Left ventricle myocardium superior (tissue), 1 donor: Measurements from ENCODE around the gene FAT2. TPM values are rescaled to one million over a fixed set of nuclear protein-coding genes. Genes with fewer than 3 reads are reported as not detected.
A peak's percentile ranks its signal among the peaks of the same experiment; 100 is the strongest.

Source experiments
- ATAC-seq: fragments of 200-7000 bp; cut with Tn5 transposase; one replicate; pipeline ENCODE4 v1.9.1; 2020; ENCODE audit warnings: mild to moderate bottlenecking, moderate library complexity
- DNase-seq: peaks from one replicate; pipeline ENCODE4 v3.0.0-alpha.2; 2020
- intact Hi-C: fragments of 100-400 bp; cut with micrococcal nuclease; formaldehyde crosslinking; loops from one replicate; pipeline ENCODE4 v1.11.0; 2022
- total RNA-seq: library from RNA; stranded (reverse); fragmentation: NEBNext Ultra II Directional; extraction: Animal tissue kit (Norgen Biotek cat#: 25700); gene quantifications from one replicate; pipeline ENCODE4 v1.2.1, GENCODE V29; 2021
- donor health status: DM: no; HTN: yes; CAD: no; lungs with severe emphysema.

Gene FAT2
- total RNA-seq, 1 donor from 2014 or later: not detected

GRCh38 chr5:151617841-151618710 is 26.9 kb upstream of the FAT2 start:
- DNase-seq (no peak), ATAC-seq (no peak)
- intact Hi-C loops: no loop called here

DNA sequence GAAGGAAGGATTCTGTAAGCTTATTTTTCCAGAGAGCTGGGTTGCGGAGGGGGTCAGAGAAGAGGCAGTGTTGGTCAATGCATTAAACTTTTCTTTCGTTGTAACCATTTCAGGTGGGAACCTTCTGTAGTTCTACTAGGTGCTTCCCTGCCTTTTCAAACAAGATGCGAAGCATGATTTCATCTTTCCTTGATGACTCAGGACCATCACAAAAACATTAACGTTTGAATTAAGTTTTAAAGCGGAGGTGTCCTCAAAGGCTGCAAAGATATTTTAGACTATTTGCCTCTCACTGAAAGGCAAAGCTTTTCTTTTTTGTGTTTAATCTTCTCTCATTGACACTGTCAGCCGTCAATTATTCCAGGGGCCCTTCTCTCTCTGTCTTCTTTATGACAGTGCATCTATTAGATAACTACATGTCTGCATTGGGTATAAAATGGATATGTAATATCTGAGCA is 26.3 kb upstream of the FAT2 start:
- intact Hi-C loops: no loop called here
- no peak for DNase-seq
- ATAC-seq: no peak

DNA sequence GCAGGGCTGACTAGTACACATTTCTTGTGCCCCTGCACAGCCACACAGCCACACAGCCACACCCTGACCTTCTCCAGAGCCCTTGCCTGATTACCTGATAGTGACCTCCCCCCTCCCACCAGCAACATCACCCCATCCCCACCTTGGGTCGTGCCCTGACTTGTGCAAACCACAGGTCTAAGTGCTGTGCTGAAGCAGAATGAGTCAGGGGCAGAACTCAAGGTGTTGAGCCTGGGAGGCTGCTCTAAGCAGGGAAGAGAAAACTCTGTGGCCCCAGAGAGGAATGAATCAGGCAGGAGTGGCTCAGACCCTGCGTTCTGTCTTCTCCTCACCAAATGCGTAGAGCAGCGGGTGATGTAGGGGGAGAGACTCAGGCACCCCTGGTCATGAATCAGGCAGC is 24.3 kb upstream of the FAT2 start:
- DNase-seq (no peak), ATAC-seq (no peak)
- intact Hi-C loops: no loop called here

DNA sequence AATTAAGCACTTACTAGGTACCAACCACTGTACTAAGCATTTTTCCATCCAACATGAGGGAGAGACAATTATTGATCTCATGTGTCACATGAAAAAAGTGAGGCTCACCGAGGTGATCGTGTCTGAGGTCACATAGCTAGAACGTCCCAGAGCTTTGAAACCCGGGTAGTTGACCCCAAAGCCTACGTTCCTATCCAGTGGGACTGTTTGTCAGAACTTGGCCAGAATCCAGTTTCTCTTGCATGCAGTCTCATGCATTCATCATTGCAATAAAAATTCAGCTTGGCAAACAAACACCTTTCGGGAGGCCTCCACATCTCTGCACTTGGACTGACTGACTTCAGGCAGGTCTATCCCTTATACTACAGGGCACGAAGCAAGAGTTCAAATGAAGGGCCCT is 23.4 kb upstream of the FAT2 start:
- DNase-seq: no peak
- ATAC-seq: no peak
- intact Hi-C loops: no loop called here

DNA sequence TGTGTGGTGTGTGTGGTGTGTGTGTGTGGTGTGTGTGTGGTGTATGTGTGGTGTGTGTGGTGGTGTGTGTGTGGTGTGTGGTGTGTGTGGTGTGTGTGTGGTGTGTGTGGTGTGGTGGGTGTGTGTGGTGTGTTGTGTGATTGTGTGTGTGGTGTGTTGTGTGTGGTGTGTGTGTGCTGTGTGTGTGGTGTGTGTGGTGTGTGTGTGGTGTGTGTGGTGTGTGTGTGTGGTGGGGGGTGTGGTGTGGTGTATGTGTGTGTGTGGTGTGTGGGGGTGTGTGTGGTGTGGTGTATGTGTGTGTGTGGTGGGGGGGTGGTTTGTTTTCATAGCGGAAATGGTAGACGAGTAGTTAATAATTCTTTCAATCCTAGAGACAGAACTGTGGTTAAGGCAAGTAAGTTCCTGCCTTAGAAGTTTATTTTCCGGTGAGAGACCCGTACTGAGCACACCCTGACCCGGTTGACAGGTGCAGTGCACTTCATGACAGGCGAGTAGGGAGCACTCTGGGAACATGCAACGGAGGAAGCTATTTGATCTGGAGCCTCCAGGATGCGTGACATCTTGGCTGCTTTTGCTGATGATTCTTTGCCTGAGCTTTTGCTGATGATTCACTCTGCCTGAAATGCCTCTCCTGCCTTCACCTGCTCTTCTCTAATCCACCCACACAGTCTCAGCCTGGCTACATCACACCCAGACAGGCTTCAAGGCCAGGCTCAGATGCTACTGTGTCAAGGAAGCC is 21.7 kb upstream of the FAT2 start:
- ATAC-seq: no peak
- no peak for DNase-seq
- intact Hi-C loops: no loop called here

DNA sequence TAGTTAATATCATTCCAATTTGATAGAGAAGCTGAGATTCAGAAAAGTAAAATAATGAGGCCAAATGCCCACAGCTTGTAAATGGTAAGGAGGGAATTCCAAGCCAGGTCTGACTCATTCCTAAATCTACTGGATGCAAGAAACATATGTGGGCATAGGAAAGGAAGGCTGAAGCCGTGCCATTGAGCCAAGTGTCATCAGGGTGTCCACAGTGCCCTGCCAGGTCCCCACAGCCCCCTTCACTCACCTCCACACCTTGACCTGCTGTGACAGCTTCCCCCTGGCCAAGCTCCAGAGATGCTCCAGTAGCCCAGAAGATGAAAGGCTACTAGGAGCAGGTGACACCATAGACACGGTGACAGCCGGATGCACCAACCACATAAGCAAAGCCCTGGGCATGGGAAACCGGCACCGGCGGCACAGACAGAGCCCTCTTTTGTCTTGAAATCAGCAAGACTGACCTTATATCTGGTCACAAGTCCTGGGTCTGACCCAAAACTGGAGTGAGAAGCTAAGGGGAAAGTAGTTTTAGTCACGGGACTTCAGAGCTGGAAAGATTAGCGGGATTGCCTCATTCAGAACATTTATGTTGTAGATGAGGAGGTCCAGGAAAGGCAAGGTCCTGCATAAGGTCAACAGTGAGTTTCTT is 20.1 kb upstream of the FAT2 start:
- DNase-seq: no peak
- intact Hi-C loops: no loop called here
- ATAC-seq: no peak

GRCh38 chr5:151608522-151608921 is 17.4 kb upstream of the FAT2 start:
- DNase-seq (no peak), ATAC-seq (no peak)
- intact Hi-C loops: no loop called here

DNA sequence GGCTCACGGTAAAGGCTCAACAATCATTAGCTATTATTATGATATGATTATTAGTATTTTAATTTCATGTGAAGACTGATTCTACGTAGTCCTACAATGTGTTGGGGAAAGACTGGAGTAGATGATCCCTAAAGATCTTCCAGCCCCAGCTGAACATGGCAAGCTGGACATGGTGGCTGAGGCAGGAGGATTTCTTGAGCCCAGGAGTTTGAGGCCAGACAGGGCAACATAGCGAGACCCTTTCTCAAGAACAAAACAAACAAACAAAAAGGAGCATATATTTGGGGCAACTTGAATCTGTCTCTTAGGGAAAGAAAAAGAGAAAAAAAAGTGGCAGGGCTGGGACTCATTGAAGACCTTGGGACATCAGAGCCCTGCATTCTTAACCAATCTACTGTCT is 16.2 kb upstream of the FAT2 start:
- intact Hi-C loops: no loop called here
- DNase-seq: no peak

DNA sequence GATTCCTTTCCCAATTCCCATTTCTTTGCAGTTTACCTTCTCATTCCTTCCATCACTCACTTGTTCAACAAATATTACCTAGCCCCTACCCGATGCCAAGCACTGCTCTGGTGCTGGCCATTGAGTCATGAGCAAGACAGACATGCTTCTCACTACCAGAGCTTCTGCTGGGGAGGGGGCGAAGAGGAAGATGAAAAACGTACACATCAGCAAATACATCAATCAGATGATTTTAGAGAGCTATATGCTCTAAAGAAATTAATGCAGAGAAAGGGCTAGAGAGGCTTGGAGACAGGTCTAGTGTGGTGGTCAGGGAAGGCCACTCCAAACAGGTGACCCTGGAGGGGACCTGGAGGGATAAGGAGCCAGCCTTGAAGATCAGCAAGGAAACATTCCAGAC is 14.4 kb upstream of the FAT2 start:
- ATAC-seq (no peak), DNase-seq (no peak)
- intact Hi-C loops: no loop called here

More for the DNA sequence above, 16.2 kb upstream of the FAT2 start:
- no peak for ATAC-seq

DNA sequence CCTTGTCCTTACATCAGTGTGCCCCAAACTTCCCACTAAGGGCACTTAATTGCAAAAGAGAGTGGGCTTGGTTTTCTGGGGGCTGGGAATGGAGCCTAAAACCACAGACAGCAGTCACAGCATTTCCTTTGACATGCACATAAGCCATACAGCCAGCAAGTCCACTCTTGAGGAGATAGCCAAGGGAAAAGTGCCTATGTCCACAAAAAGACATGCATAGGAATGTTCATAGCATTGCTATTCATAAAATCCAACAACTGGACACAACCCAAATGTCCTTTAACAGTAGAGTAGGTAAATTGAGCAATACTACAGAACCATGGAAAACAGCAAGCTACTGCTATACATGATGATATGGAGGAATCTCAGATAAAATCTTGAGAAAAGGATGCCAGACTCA is 11.7 kb upstream of the FAT2 start:
- no peak for ATAC-seq
- DNase-seq: no peak
- intact Hi-C loops: no loop called here

- intact Hi-C loops: no loop called here
- ATAC-seq (no peak), DNase-seq (no peak)
These were observed 10.3 kb upstream of the FAT2 start for GRCh38 chr5:151601391-151601790.

GRCh38 chr5:151600069-151600665 is 9.0 kb upstream of the FAT2 start:
- intact Hi-C loops: no loop called here
- DNase-seq (no peak), ATAC-seq (no peak)

DNA sequence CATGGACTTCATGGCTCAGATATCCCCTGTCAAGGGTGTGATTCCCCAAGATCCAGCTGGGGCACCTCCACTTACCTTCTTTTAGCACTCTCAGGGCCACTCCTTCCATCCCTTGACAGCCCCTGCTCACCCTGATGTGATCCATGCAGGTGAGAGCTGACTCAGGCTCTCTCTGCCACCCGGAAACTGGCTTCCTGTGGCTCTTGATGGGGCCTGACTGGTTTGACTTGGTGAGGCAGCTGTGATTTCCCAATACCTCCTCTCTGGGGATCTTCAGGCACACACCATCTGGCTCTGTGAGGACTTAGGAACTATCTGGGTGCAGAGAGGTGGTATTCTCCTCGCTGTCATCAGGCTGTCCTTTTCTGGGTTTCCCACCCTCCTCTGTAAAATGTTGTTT is 7.9 kb upstream of the FAT2 start:
- intact Hi-C loops: no loop called here
- no peak for DNase-seq

GRCh38 chr5:151598549-151598948 is 7.4 kb upstream of the FAT2 start:
- ATAC-seq: no peak

More for the DNA sequence above, 7.9 kb upstream of the FAT2 start:
- ATAC-seq: no peak

DNA sequence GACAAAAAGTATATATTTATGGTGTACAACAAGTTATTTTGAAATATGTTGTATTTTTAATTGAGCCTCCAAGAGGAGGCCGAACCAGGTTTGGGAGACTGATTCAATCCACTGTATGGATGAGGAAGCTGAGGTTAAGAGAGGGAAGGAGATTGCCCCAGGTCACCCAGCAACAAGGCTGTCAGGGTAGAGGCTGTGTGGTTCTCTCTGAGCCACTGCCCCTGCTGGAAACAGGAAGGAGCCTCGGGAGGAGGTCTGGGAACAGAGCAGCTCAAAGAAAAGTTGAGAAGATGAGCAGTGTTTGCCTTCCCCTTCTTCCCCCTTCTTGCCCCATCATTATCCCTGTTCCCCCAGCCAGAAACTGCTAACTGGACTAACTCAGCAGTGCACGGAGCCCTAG is 6.6 kb upstream of the FAT2 start:
- DNase-seq: no peak
- no peak for ATAC-seq
- intact Hi-C loops: no loop called here

More at GRCh38 chr5:151598549-151598948, 7.4 kb upstream of the FAT2 start:
- DNase-seq: no peak
- intact Hi-C loops: no loop called here

- ATAC-seq (peak; percentile 71), DNase-seq (peak; percentile 61)
- intact Hi-C loops: no loop called here
These were observed 5.9 kb upstream of the FAT2 start for GRCh38 chr5:151596828-151597539.

- ATAC-seq: peak; percentile 85
- intact Hi-C loops: no loop called here
- DNase-seq: peak; percentile 66
These were observed 4.3 kb upstream of the FAT2 start for GRCh38 chr5:151595411-151595826.

GRCh38 chr5:151592855-151593408 is 1.8 kb upstream of the FAT2 start:
- intact Hi-C loops: no loop called here
- ATAC-seq (peak; percentile 38), DNase-seq (no peak)
